Prostate gland (tissue), 1 donor: Measurements from ENCODE around the gene YIF1A.

Experiments
- POLR2A ChIP-seq: fragments of 450-650 bp; IDR thresholded peaks from one replicate; pipeline ENCODE4 v1.6.1; 2016; ENCODE audit warnings: antibody characterized with exemption, mild to moderate bottlenecking
- POLR2AphosphoS5 ChIP-seq: sonication (generic); formaldehyde crosslinking; IDR thresholded peaks from one replicate; pipeline ENCODE4 v1.6.1; 2017; ENCODE audit warnings: antibody characterized with exemption

DNA sequence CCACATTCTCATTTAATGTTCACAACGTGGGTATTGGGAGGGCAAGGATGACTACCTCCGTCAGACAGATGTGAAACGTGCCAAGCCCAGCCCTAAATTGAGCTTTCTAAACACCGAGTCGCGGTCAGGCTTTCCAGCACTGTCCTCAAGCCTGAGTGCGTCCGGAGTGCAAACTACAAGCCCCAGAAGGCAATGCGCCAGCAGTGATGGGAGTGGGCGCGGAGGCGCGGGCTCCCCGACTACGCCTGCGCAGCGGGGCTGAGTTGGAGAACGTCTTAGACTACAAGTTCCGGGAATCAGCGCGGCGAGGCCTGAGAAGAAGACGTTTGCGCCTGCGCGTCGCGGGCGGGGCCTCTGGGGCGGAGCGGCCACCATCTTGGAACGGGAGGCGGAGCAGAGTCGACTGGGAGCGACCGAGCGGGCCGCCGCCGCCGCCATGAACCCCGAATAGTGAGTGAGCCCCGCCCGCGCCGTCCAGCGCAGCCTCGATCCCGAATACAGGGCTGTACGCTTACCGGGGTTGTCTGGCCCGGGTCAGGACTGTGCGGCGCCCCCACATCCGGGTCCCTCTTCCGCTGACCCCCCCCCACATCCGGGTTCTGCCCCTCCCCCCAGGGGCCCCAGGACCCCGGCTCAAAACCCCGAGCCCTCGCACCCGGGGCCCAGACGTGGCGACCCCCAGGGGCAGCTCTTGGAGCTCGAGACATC lies 20.5 kb downstream of the YIF1A start, which contains the start of gene RAB1B:
- TF ChIP-seq POLR2AphosphoS5 (peak; percentile 99), POLR2A (peak; percentile 80)
